IPS-NIHi7 (cell line): Measurements from ENCODE around the gene BCL7B.
"Not testable (repeated sequence)": the region's sequence is repeated elsewhere in the genome, so short reads cannot be mapped to it uniquely, and the experiment has no call there.

ENCODE experiments used
- DNase-seq: peaks from one replicate; pipeline ENCODE4 v3.0.0; 2012; ENCODE audit warnings: mixed read lengths; ENCODE audit errors: extremely low spot score

BCL7B gene

GRCh38 chr7:73535918-73536317 is 21.6 kb downstream of the BCL7B start:
- DNase-seq = not testable (repeated sequence)

- DNase-seq = no peak
These were observed 23.7 kb downstream of the BCL7B start for GRCh38 chr7:73533742-73534141.

- no peak for DNase-seq
These were observed 25.3 kb downstream of the BCL7B start for GRCh38 chr7:73532224-73532623.

GRCh38 chr7:73530800-73531199 is 26.7 kb downstream of the BCL7B start:
- no peak for DNase-seq

- no peak for DNase-seq
These were observed 30.3 kb downstream of the BCL7B start for GRCh38 chr7:73526896-73527821.

- DNase-seq = not testable (repeated sequence)
These were observed 31.4 kb downstream of the BCL7B start for GRCh38 chr7:73526158-73526494.

- DNase-seq = peak; percentile 98
These were observed 35.2 kb downstream of the BCL7B start, which contains the start of gene BAZ1B for GRCh38 chr7:73522105-73522872. Gene BAZ1B, minus strand, starts transcription at chr7:73522293. Its CDS starts 360 bp downstream, at chr7:73521933.

GRCh38 chr7:73521636-73522104 is 35.8 kb downstream of the BCL7B start:
- peak; percentile 73 for DNase-seq

GRCh38 chr7:73520673-73521635 is 36.5 kb downstream of the BCL7B start:
- DNase-seq = peak; percentile 31

- DNase-seq = no peak
These were observed 37.4 kb downstream of the BCL7B start for GRCh38 chr7:73519867-73520672.

- DNase-seq = no peak
These were observed 39.0 kb downstream of the BCL7B start for GRCh38 chr7:73518470-73518869.

- no peak for DNase-seq
These were observed 40.1 kb downstream of the BCL7B start for GRCh38 chr7:73517241-73517995.

GRCh38 chr7:73515178-73515577 is 42.3 kb downstream of the BCL7B start:
- no peak for DNase-seq

GRCh38 chr7:73512018-73512780 is 45.3 kb downstream of the BCL7B start:
- no peak for DNase-seq

- DNase-seq = no peak
These were observed 48.0 kb downstream of the BCL7B start for GRCh38 chr7:73509463-73509862.

- DNase-seq = no peak
These were observed 49.9 kb downstream of the BCL7B start for GRCh38 chr7:73507556-73507955.

GRCh38 chr7:73504920-73505319 is 52.6 kb downstream of the BCL7B start:
- DNase-seq = no peak

GRCh38 chr7:73504017-73504416 is 53.5 kb downstream of the BCL7B start:
- DNase-seq = no peak

- no peak for DNase-seq
These were observed 54.3 kb downstream of the BCL7B start for GRCh38 chr7:73503229-73503628.
